Amniotic epithelial cell (primary cell): ENCODE results near the gene LRRC3.

Source experiments
- DNase-seq: peaks from one replicate; pipeline ENCODE4 v3.0.0-alpha.2; 2010; ENCODE audit warnings: low read depth

LRRC3 gene

GRCh38 chr21:44478124-44478800, 23.0 kb downstream of the LRRC3 start:
- no peak for DNase-seq

- no peak for DNase-seq
Measured at GRCh38 chr21:44478801-44479167, 23.5 kb downstream of the LRRC3 start.

- DNase-seq: peak; percentile 5
Measured at GRCh38 chr21:44479556-44480199, 24.4 kb downstream of the LRRC3 start.

- DNase-seq: no peak
Measured at GRCh38 chr21:44480200-44481053, 25.1 kb downstream of the LRRC3 start.

GRCh38 chr21:44482581-44483287, 27.4 kb downstream of the LRRC3 start:
- DNase-seq: no peak

- DNase-seq: no peak
Measured at GRCh38 chr21:44483288-44484237, 28.3 kb downstream of the LRRC3 start.

- no peak for DNase-seq
Measured at GRCh38 chr21:44484498-44485253, 29.4 kb downstream of the LRRC3 start.

- no peak for DNase-seq
Measured at GRCh38 chr21:44485254-44485793, 30.0 kb downstream of the LRRC3 start.

- DNase-seq: no peak
Measured at GRCh38 chr21:44485796-44486195, 30.5 kb downstream of the LRRC3 start.

GRCh38 chr21:44486302-44486701, 31.0 kb downstream of the LRRC3 start:
- no peak for DNase-seq

GRCh38 chr21:44487831-44488230, 32.5 kb downstream of the LRRC3 start:
- no peak for DNase-seq

- no peak for DNase-seq
Measured at GRCh38 chr21:44489962-44490361, 34.7 kb downstream of the LRRC3 start.

- no peak for DNase-seq
Measured at GRCh38 chr21:44490405-44490804, 35.1 kb downstream of the LRRC3 start.

- DNase-seq: no peak
Measured at GRCh38 chr21:44490816-44491215, 35.5 kb downstream of the LRRC3 start.

- no peak for DNase-seq
Measured at GRCh38 chr21:44492567-44493385, 37.5 kb downstream of the LRRC3 start.

- no peak for DNase-seq
Measured at GRCh38 chr21:44494418-44494817, 39.1 kb downstream of the LRRC3 start.

- no peak for DNase-seq
Measured at GRCh38 chr21:44494956-44495355, 39.6 kb downstream of the LRRC3 start.

GRCh38 chr21:44495611-44496563, 40.6 kb downstream of the LRRC3 start:
- no peak for DNase-seq
